HEK293 (cell line): ENCODE results near the gene TRAM2.

Experiments
- CTCF ChIA-PET: fragments of 350-600 bp; formaldehyde crosslinking; extraction: SDS; loops from one replicate; lab custom pipeline; 2021; ENCODE audit warnings: antibody characterized with exemption; lab: Yijun Ruan, JAX
- POLR2A ChIA-PET: fragments of 300-600 bp; formaldehyde crosslinking; extraction: SDS; loops from one replicate; lab custom pipeline; 2020; ENCODE audit warnings: antibody characterized with exemption, inconsistent platforms; lab: Yijun Ruan, JAX
- H3K27ac ChIP-seq: fragments of 200-500 bp; sonication (Bioruptor generic); 2 replicates; pipeline ENCODE4 v1.5.1; 2014; ENCODE audit warnings: low read depth, low read length, control low read depth, inconsistent platforms; ENCODE audit errors: extremely low read depth
- H3K36me3 ChIP-seq, 2 experiments: fragments of 200-500 bp in 1 of 2; sonication (Bioruptor generic) in 1 of 2; 1 replicate in 1 of 2; 2 replicates in 1 of 2; pipeline ENCODE4 v1.5.1; 2014 to 2017; ENCODE audit warnings: inconsistent platforms in 2 of 2, low read length in 2 of 2; ENCODE audit not compliant: control insufficient read depth in 2 of 2, insufficient read depth in 1 of 2
- H3K4me1 ChIP-seq: fragments of 200-500 bp; sonication (Bioruptor generic); 2 replicates; pipeline ENCODE4 v1.5.1; 2014; ENCODE audit warnings: mild to moderate bottlenecking, low read length, inconsistent platforms; ENCODE audit not compliant: control insufficient read depth, insufficient read depth
- H3K4me3 ChIP-seq: 2 replicates; pipeline ENCODE4 v1.5.1; 2011; ENCODE audit warnings: low read depth, mild to moderate bottlenecking, control low read depth, low read length, moderate library complexity
- H3K9me3 ChIP-seq: fragments of 200-500 bp; sonication (Bioruptor generic); 2 replicates; pipeline ENCODE4 v1.5.1; 2014; ENCODE audit warnings: low read depth, low read length, inconsistent platforms; ENCODE audit not compliant: control insufficient read depth, insufficient read depth
- BCL11B ChIP-seq: fragments of 450-650 bp; formaldehyde crosslinking; IDR thresholded peaks from 2 replicates; pipeline ENCODE4 v1.5.1; 2016; ENCODE audit warnings: low read depth, missing biosample characterization, missing genetic modification characterization
- CTCF ChIP-seq: fragments of 450-650 bp; formaldehyde crosslinking; IDR thresholded peaks from 2 replicates; pipeline ENCODE4 v1.5.1; 2016; ENCODE audit warnings: missing biosample characterization, missing genetic modification characterization
- MEIS1 ChIP-seq: sonication (generic); formaldehyde crosslinking; IDR thresholded peaks from 2 replicates; pipeline ENCODE4 v1.8.1; 2022; ENCODE audit warnings: missing genetic modification reagents, mild to moderate bottlenecking, borderline replicate concordance
- RBAK ChIP-seq: fragments of 450-650 bp; formaldehyde crosslinking; IDR thresholded peaks from 2 replicates; pipeline ENCODE4 v1.5.1; 2016; ENCODE audit warnings: missing biosample characterization, missing genetic modification characterization
- TRIM28 ChIP-seq: IDR thresholded peaks from 2 replicates; pipeline ENCODE4 v1.6.1; 2011; ENCODE audit warnings: low read length, control low read depth, borderline replicate concordance
- ZBTB10 ChIP-seq: fragments of 450-650 bp; formaldehyde crosslinking; IDR thresholded peaks from 2 replicates; pipeline ENCODE4 v1.5.1; 2016; ENCODE audit warnings: missing biosample characterization, missing genetic modification characterization
- ZNF184 ChIP-seq: fragments of 450-650 bp; IDR thresholded peaks from 2 replicates; pipeline ENCODE4 v1.5.1; 2018; ENCODE audit warnings: missing biosample characterization, mild to moderate bottlenecking, missing genetic modification characterization
- ZNF23 ChIP-seq: fragments of 450-650 bp; formaldehyde crosslinking; IDR thresholded peaks from 2 replicates; pipeline ENCODE4 v1.5.1; 2016; ENCODE audit warnings: missing biosample characterization, missing genetic modification characterization, borderline replicate concordance
- ZNF324 ChIP-seq: fragments of 450-650 bp; formaldehyde crosslinking; IDR thresholded peaks from 2 replicates; pipeline ENCODE4 v1.5.1; 2016; ENCODE audit warnings: missing biosample characterization, missing genetic modification characterization
- ZNF362 ChIP-seq: fragments of 450-650 bp; formaldehyde crosslinking; IDR thresholded peaks from 2 replicates; pipeline ENCODE4 v1.5.1; 2016; ENCODE audit warnings: missing biosample characterization, missing genetic modification characterization
- ZNF426 ChIP-seq: fragments of 450-650 bp; formaldehyde crosslinking; IDR thresholded peaks from 2 replicates; pipeline ENCODE4 v1.5.1; 2017; ENCODE audit warnings: missing biosample characterization, missing genetic modification characterization, mild to moderate bottlenecking, inconsistent platforms, moderate library complexity
- ZNF514 ChIP-seq: fragments of 450-650 bp; formaldehyde crosslinking; IDR thresholded peaks from 2 replicates; pipeline ENCODE4 v1.5.1; 2016; ENCODE audit warnings: missing biosample characterization, missing genetic modification characterization
- ZNF544 ChIP-seq: fragments of 450-650 bp; formaldehyde crosslinking; IDR thresholded peaks from 2 replicates; pipeline ENCODE4 v1.5.0; 2017; ENCODE audit warnings: missing biosample characterization, missing genetic modification characterization
- ZNF571 ChIP-seq: fragments of 450-650 bp; formaldehyde crosslinking; IDR thresholded peaks from 2 replicates; pipeline ENCODE4 v1.5.0; 2017; ENCODE audit warnings: missing biosample characterization, missing genetic modification characterization
- ZNF639 ChIP-seq: fragments of 450-650 bp; formaldehyde crosslinking; IDR thresholded peaks from 2 replicates; pipeline ENCODE4 v1.5.1; 2016; ENCODE audit warnings: missing biosample characterization, missing genetic modification characterization
- ZNF704 ChIP-seq: fragments of 450-650 bp; formaldehyde crosslinking; IDR thresholded peaks from 2 replicates; pipeline ENCODE4 v1.5.1; 2016; ENCODE audit warnings: missing biosample characterization, missing genetic modification characterization
- ZNF747 ChIP-seq: fragments of 450-650 bp; formaldehyde crosslinking; IDR thresholded peaks from 2 replicates; pipeline ENCODE4 v1.5.1; 2016; ENCODE audit warnings: missing biosample characterization, missing genetic modification characterization
- ZSCAN4 ChIP-seq: fragments of 450-650 bp; formaldehyde crosslinking; IDR thresholded peaks from 2 replicates; pipeline ENCODE4 v1.5.1; 2017; ENCODE audit warnings: missing biosample characterization, missing genetic modification characterization

The TRAM2 gene

GRCh38 chr6:52503851-52504781, 72.7 kb downstream of the TRAM2 start (continued):
- TF ChIP-seq ZSCAN4, result 0 out of 2 replicates have a peak, but pooled peaks have one; percentile 17
- no peak for TF ChIP-seq RBAK (tag by site-specific recombination)
- no peak for TF ChIP-seq TRIM28
- TF ChIP-seq ZNF23 (tag by site-specific recombination), result no peak
- TF ChIP-seq ZNF362 (tag by site-specific recombination), result no peak
- TF ChIP-seq ZNF514 (tag by site-specific recombination), result no peak
- peak; percentile 90; the same call in 1 of the 2 replicates for TF ChIP-seq ZNF324
- TF ChIP-seq ZNF704 (tag by site-specific recombination), result no peak

- CTCF ChIA-PET, result interaction anchor here (0.9 to 2.7 kb wide), 8 partner anchors 45 to 160 kb away, joined by 3 to 15 read pairs (median 5); no protein-coding TSS in a partner anchor
- Histone ChIP-seq H3K36me3 (peaks cover 0 to 36% of the 10 kb centered on the region in 2 experiments; a peak in 1 of 3 replicates), H3K27ac (peak overlapping the region; percentile 65), H3K9me3 (no peaks in the 10 kb centered on the region), H3K4me3 (no peak overlapping the region), H3K4me1 (peaks cover 8% of the 10 kb centered on the region)
- POLR2A ChIA-PET, result interaction anchor here (0.6 to 1.9 kb wide), 8 partner anchors 8 to 82 kb away, joined by 3 to 17 read pairs (median 3); no protein-coding TSS in a partner anchor
- no peak for TF ChIP-seq ZNF639 (tag by site-specific recombination)
- no peak for TF ChIP-seq ZNF544
These were observed 73.5 kb downstream of the TRAM2 start for GRCh38 chr6:52503323-52503747.

GRCh38 chr6:52502306-52503029, 74.4 kb downstream of the TRAM2 start:
- Histone ChIP-seq H3K27ac (no peak overlapping the region), H3K36me3 (peaks cover 0 to 29% of the 10 kb centered on the region in 2 experiments; a peak in 1 of 3 replicates), H3K4me1 (peaks cover 12% of the 10 kb centered on the region), H3K4me3 (no peak overlapping the region), H3K9me3 (no peaks in the 10 kb centered on the region)
- TF ChIP-seq ZNF571 (tag by site-specific recombination) (no peak), ZNF426 (tag by site-specific recombination) (no peak), ZNF747 (tag by site-specific recombination) (no peak), ZNF544 (no peak), BCL11B (tag by site-specific recombination) (no peak), CTCF (no peak), ZBTB10 (tag by site-specific recombination) (no peak), ZNF362 (tag by site-specific recombination) (no peak), MEIS1 (CRISPR knock-in tag) (no peak), ZNF184 (tag by site-specific recombination) (no peak)
- POLR2A ChIA-PET, result interaction anchor here (0.6 to 1.1 kb wide), 3 partner anchors 9 to 74 kb away, joined by 3 read pairs; no protein-coding TSS in a partner anchor
- CTCF ChIA-PET, result interaction anchor here (0.6 to 2.7 kb wide), 11 partner anchors 9 to 160 kb away, joined by 3 to 15 read pairs (median 4); no protein-coding TSS in a partner anchor
